Measurements from ENCODE around the gene FAM193A.

FAM193A gene

DNA sequence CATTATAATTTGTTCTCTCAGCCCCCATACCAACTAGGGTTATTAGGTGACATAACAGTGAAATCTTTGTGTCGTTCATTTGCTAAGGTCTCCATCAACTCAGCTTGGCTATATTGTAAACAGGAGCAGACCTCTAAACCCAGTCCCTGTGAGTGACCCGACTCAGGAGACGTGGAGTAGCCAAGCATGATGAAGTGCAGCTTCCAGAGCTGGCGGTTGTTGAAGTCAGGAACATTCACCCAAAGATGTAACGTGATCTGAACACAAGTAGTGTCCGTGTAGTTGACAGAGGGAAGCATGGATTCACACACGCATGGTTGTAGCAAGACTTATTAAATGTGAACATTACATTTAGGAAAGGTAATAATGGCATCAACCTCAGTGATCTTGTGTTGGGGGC is 102.3 kb downstream of the FAM193A start:
- no peak overlapping the region for H3K4me3 ChIP-seq (ENCODE audit: low read depth, low read length)
- no peak for DNase-seq (ENCODE audit: low read depth)
- TF ChIP-seq, protein P1, sequence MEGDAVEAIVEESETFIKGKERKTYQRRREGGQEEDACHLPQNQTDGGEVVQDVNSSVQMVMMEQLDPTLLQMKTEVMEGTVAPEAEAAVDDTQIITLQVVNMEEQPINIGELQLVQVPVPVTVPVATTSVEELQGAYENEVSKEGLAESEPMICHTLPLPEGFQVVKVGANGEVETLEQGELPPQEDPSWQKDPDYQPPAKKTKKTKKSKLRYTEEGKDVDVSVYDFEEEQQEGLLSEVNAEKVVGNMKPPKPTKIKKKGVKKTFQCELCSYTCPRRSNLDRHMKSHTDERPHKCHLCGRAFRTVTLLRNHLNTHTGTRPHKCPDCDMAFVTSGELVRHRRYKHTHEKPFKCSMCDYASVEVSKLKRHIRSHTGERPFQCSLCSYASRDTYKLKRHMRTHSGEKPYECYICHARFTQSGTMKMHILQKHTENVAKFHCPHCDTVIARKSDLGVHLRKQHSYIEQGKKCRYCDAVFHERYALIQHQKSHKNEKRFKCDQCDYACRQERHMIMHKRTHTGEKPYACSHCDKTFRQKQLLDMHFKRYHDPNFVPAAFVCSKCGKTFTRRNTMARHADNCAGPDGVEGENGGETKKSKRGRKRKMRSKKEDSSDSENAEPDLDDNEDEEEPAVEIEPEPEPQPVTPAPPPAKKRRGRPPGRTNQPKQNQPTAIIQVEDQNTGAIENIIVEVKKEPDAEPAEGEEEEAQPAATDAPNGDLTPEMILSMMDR (IDR thresholded peaks at IDR 0.05; ENCODE audit: control insufficient read depth, extremely low read depth, insufficient read depth), result no peak

DNA sequence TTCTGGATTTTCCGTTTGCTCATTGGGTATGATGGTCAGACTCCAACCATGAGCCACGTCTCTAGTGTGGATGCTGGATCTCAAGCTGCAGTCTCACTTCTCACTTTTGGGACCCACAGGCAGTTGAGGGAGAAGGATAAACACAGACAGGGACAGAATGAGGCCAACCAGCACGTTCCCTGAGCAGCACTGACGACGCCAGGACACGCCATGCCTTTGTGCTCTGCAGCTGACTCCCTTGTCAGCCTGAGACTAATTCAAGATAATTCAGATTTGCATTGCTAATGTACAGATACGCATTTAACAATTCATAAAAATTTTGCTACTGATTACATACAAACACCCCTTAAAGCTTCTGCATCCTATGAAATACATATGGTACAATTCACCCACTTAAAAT is 106.5 kb downstream of the FAM193A start:
- no peak for DNase-seq (ENCODE audit: low read depth)
- no peak overlapping the region for H3K4me3 ChIP-seq (ENCODE audit: low read depth, low read length)
- TF ChIP-seq, protein P1 (IDR thresholded peaks at IDR 0.05; ENCODE audit: control insufficient read depth, extremely low read depth, insufficient read depth), result no peak

DNA sequence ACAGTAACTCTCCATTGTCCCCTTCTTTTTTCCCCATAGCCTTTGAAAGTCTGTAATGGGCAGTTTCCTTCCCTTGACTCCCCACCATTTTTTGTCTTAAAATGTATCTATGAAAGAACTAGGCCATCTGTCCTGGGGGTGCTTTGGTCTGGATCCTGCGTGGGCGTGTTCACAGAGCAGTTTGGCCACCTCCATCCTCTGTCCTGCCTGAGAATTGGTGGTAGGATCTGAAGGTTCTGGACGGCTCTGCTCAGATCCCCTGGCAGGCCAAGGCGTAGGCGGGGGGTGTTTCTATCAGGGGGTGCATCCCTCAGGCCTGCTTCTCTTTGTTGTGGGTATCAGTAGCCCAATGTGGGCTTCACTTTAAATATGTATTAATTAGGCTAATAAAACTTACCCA is 107.1 kb downstream of the FAM193A start:
- DNase-seq (ENCODE audit: low read depth), result no peak
- TF ChIP-seq, protein P1 (IDR thresholded peaks at IDR 0.05; ENCODE audit: control insufficient read depth, extremely low read depth, insufficient read depth), result no peak
- no peak overlapping the region for H3K4me3 ChIP-seq (ENCODE audit: low read depth, low read length)

DNA sequence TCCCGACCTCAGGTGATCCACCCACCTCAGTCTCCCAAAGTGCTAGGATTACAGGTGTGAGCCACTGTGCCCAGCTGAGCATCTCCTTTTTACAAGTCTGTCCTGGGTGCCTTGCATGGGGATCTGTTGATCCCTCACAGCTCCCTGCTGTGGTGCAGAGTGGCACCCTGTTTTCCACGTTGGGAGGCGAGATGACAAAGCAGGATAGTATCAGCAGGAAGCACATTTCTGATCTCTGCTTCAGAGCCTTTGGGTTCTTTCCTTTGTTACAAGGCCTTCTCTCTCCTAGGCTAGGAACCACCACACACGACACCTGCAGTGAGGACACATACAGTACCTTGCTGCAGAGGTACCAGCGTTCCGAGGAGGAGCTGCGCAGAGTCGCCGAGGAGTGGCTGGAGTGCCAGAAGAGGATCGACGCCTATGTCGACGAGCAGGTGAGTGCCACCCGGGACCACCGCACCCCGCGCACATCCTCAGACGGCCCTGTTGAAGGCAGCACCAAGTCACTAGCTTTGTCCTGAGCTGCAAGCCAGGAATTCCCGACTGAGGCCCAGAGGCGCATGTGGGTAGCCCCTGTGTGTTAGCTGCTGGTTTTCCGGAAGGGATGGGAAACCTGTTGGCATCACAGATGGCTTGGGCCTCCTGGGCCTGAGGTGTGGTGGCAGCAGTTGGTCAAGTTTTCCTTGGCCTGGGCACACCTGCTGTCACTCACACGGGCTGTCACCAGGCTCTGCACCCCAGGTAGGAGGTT is 110.1 kb downstream of the FAM193A start:
- TF ChIP-seq, protein P1 (IDR thresholded peaks at IDR 0.05; ENCODE audit: control insufficient read depth, extremely low read depth, insufficient read depth), result no peak
- no peak overlapping the region for H3K4me3 ChIP-seq (ENCODE audit: low read depth, low read length)
- no peak for DNase-seq (ENCODE audit: low read depth)

DNA sequence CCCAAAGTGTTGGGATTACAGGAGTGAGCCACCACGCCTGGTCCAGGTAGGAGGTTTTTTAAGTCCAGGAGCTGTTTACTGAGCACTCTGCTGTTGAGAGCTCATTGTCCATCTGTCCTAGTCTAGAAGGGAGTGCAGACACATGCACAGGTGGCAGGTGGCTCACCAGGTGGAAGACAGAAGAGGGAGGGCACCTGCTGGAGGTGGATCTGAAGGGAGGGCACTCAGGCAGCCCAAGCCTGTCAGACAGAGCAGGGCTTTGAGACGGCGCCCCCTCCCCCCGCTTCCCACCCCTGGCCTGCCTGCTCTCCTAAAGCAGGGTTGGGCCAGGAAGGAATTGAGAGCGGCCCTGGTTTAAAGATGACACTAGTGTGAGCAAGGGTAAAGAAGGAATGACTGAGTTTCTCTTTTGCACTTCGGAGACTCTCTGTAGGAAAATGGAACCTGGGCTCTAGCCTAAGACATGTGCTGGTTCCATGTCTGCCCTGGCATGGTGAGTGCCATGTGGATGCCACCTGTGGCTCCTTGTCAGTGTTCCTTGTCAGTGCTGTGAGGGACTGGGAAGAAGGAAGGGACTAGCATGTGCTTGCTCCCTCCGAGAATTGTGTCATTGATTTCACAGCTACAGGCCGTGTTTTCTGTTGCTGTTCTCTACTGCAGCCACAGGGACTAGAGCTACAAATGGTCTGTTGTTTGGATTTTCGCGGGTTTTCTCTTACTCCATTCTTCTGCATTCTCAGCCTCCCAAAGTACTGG is 111.1 kb downstream of the FAM193A start:
- no peak for DNase-seq (ENCODE audit: low read depth)
- H3K4me3 ChIP-seq (ENCODE audit: low read depth, low read length), result no peak overlapping the region
- TF ChIP-seq, protein P1 (IDR thresholded peaks at IDR 0.05; ENCODE audit: control insufficient read depth, extremely low read depth, insufficient read depth), result no peak

GRCh38 chr4:2648159-2648814 is 111.8 kb downstream of the FAM193A start:
- TF ChIP-seq, protein P1 (IDR thresholded peaks at IDR 0.05; ENCODE audit: control insufficient read depth, extremely low read depth, insufficient read depth), result no peak
- no peak for DNase-seq (ENCODE audit: low read depth)
- H3K4me3 ChIP-seq (ENCODE audit: low read depth, low read length), result no peak overlapping the region

All from LNCaP clone FGC (cell line).